Measurements from ENCODE around the gene ANKS3. TPM values are rescaled to one million over a fixed set of nuclear protein-coding genes. Genes with fewer than 3 reads are reported as not detected.

The ANKS3 gene
- total and polyA plus RNA-seq, 4 donors, result 6.3 to 79.5 (median 29.2) TPM

GRCh38 chr16:4724661-4725270 is 9.3 kb downstream of the ANKS3 start:
- no peak for DNase-seq
- Histone ChIP-seq H3K9me3 (ENCODE audit: control insufficient read depth, low read length) (no peaks in the 10 kb centered on the region), H3K27ac (ENCODE audit: low read depth in 1 of 2, low read length in 2 of 2) (no peak overlapping the region), H3K36me3 (ENCODE audit: control insufficient read depth in 1 of 2, insufficient read depth in 2 of 2, low read length in 1 of 2) (peaks cover 2 to 8% of the 10 kb centered on the region in 2 donors), H3K27me3 (ENCODE audit: control insufficient read depth in 1 of 2, insufficient read depth in 2 of 2, low read length in 1 of 2) (no peaks in the 10 kb centered on the region), H3K4me1 (ENCODE audit: control insufficient read depth in 1 of 2, insufficient read depth in 2 of 2, low read length in 2 of 2) (peaks cover 0 to 2% of the 10 kb centered on the region in 2 donors), H3K4me3 (ENCODE audit: low read length in 2 of 2) (no peak overlapping the region)
- 81% methylated on average over 11 of the region's 11 CpGs for WGBS, 2 donors
- ATAC-seq (ENCODE audit: low FRiP score), result no peak
- intact Hi-C loops (cut with DNase I), result no loop called here

- intact Hi-C loops (cut with DNase I), result no loop called here
- Histone ChIP-seq H3K27me3 (ENCODE audit: control insufficient read depth in 1 of 2, insufficient read depth in 2 of 2, low read length in 1 of 2) (no peaks in the 10 kb centered on the region), H3K9me3 (ENCODE audit: control insufficient read depth, low read length) (no peaks in the 10 kb centered on the region), H3K27ac (ENCODE audit: low read depth in 1 of 2, low read length in 2 of 2) (peak overlapping the region in 1 of 2 donors; percentile 65), H3K4me1 (ENCODE audit: control insufficient read depth in 1 of 2, insufficient read depth in 2 of 2, low read length in 2 of 2) (peaks cover 0 to 2% of the 10 kb centered on the region in 2 donors), H3K36me3 (ENCODE audit: control insufficient read depth in 1 of 2, insufficient read depth in 2 of 2, low read length in 1 of 2) (peaks cover 2 to 8% of the 10 kb centered on the region in 2 donors), H3K4me3 (ENCODE audit: low read length in 2 of 2) (no peak overlapping the region)
- DNase-seq, result no peak
- ATAC-seq (ENCODE audit: low FRiP score), result no peak
- 53 to 57% methylated on average over 14 of the region's 14 CpGs for WGBS, 2 donors
Observed at GRCh38 chr16:4723071-4723767, 10.9 kb downstream of the ANKS3 start.

GRCh38 chr16:4718466-4718865 is 15.6 kb downstream of the ANKS3 start:
- H3K36me3 ChIP-seq (ENCODE audit: control insufficient read depth in 1 of 2, insufficient read depth in 2 of 2, low read length in 1 of 2), result peaks cover 2 to 5% of the 10 kb centered on the region in 2 donors
- 51 to 56% methylated on average over 5 of the region's 5 CpGs for WGBS, 2 donors

GRCh38 chr16:4714996-4715395 is 19.1 kb downstream of the ANKS3 start:
- H3K27me3 ChIP-seq (ENCODE audit: control insufficient read depth in 1 of 2, insufficient read depth in 2 of 2, low read length in 1 of 2), result no peaks in the 10 kb centered on the region

More at GRCh38 chr16:4718466-4718865, 15.6 kb downstream of the ANKS3 start:
- H3K9me3 ChIP-seq (ENCODE audit: control insufficient read depth, low read length), result no peaks in the 10 kb centered on the region
- peaks cover 0 to 2% of the 10 kb centered on the region in 2 donors for H3K4me1 ChIP-seq (ENCODE audit: control insufficient read depth in 1 of 2, insufficient read depth in 2 of 2, low read length in 2 of 2)
- H3K4me3 ChIP-seq (ENCODE audit: low read length in 2 of 2), result no peak overlapping the region
- H3K27ac ChIP-seq (ENCODE audit: low read depth in 1 of 2, low read length in 2 of 2), result no peak overlapping the region
- intact Hi-C loops (cut with DNase I), result loop anchor here in 1 of 2 donors (10.0 kb wide), 1 partner anchor 64 kb away; no protein-coding TSS in a partner anchor
- ATAC-seq (ENCODE audit: low FRiP score) (no peak), DNase-seq (no peak)
- no peaks in the 10 kb centered on the region for H3K27me3 ChIP-seq (ENCODE audit: control insufficient read depth in 1 of 2, insufficient read depth in 2 of 2, low read length in 1 of 2)

GRCh38 chr16:4713663-4714501 is 20.2 kb downstream of the ANKS3 start:
- intact Hi-C loops (cut with DNase I), result loop anchor here in 1 of 2 donors (10.0 kb wide), 1 partner anchor 59 kb away; no protein-coding TSS in a partner anchor
- no peaks in the 10 kb centered on the region for H3K9me3 ChIP-seq (ENCODE audit: control insufficient read depth, low read length)
- no peak overlapping the region for H3K4me3 ChIP-seq (ENCODE audit: low read length in 2 of 2)
- ATAC-seq (ENCODE audit: low FRiP score) (no peak), DNase-seq (no peak)
- 74 to 83% methylated on average over 18 of the region's 18 CpGs for WGBS, 2 donors
- no peaks in the 10 kb centered on the region for H3K27me3 ChIP-seq (ENCODE audit: control insufficient read depth in 1 of 2, insufficient read depth in 2 of 2, low read length in 1 of 2)
- no peaks in the 10 kb centered on the region for H3K4me1 ChIP-seq (ENCODE audit: control insufficient read depth in 1 of 2, insufficient read depth in 2 of 2, low read length in 2 of 2)
- H3K36me3 ChIP-seq (ENCODE audit: control insufficient read depth in 1 of 2, insufficient read depth in 2 of 2, low read length in 1 of 2), result peaks cover 2 to 3% of the 10 kb centered on the region in 2 donors
- H3K27ac ChIP-seq (ENCODE audit: low read depth in 1 of 2, low read length in 2 of 2), result no peak overlapping the region

More at GRCh38 chr16:4714996-4715395, 19.1 kb downstream of the ANKS3 start:
- intact Hi-C loops (cut with DNase I), result loop anchor here in 1 of 2 donors (10.0 kb wide), 1 partner anchor 60 kb away; no protein-coding TSS in a partner anchor
- no peak for DNase-seq
- no peaks in the 10 kb centered on the region for H3K4me1 ChIP-seq (ENCODE audit: control insufficient read depth in 1 of 2, insufficient read depth in 2 of 2, low read length in 2 of 2)
- no peaks in the 10 kb centered on the region for H3K9me3 ChIP-seq (ENCODE audit: control insufficient read depth, low read length)
- peaks cover 2 to 3% of the 10 kb centered on the region in 2 donors for H3K36me3 ChIP-seq (ENCODE audit: control insufficient read depth in 1 of 2, insufficient read depth in 2 of 2, low read length in 1 of 2)
- WGBS, 2 donors, result 92 to 97% methylated on average over 2 of the region's 2 CpGs
- ATAC-seq (ENCODE audit: low FRiP score), result no peak
- no peak overlapping the region for H3K27ac ChIP-seq (ENCODE audit: low read depth in 1 of 2, low read length in 2 of 2)
- no peak overlapping the region for H3K4me3 ChIP-seq (ENCODE audit: low read length in 2 of 2)

GRCh38 chr16:4709481-4709880 is 24.6 kb downstream of the ANKS3 start:
- Histone ChIP-seq H3K4me1 (ENCODE audit: control insufficient read depth in 1 of 2, insufficient read depth in 2 of 2, low read length in 2 of 2) (no peaks in the 10 kb centered on the region), H3K27me3 (ENCODE audit: control insufficient read depth in 1 of 2, insufficient read depth in 2 of 2, low read length in 1 of 2) (no peaks in the 10 kb centered on the region), H3K27ac (ENCODE audit: low read depth in 1 of 2, low read length in 2 of 2) (no peak overlapping the region), H3K9me3 (ENCODE audit: control insufficient read depth, low read length) (no peaks in the 10 kb centered on the region), H3K36me3 (ENCODE audit: control insufficient read depth in 1 of 2, insufficient read depth in 2 of 2, low read length in 1 of 2) (peaks cover 2 to 3% of the 10 kb centered on the region in 2 donors), H3K4me3 (ENCODE audit: low read length in 2 of 2) (no peak overlapping the region)
- no peak for DNase-seq
- 97% methylated on average over 4 of the region's 4 CpGs for WGBS, 2 donors
- no peak for ATAC-seq (ENCODE audit: low FRiP score)
- intact Hi-C loops (cut with DNase I), result no loop called here

GRCh38 chr16:4706871-4707270 is 27.2 kb downstream of the ANKS3 start:
- no peaks in the 10 kb centered on the region for H3K27me3 ChIP-seq (ENCODE audit: control insufficient read depth in 1 of 2, insufficient read depth in 2 of 2, low read length in 1 of 2)
- no peak overlapping the region for H3K4me3 ChIP-seq (ENCODE audit: low read length in 2 of 2)
- intact Hi-C loops (cut with DNase I), result no loop called here
- no peaks in the 10 kb centered on the region for H3K9me3 ChIP-seq (ENCODE audit: control insufficient read depth, low read length)
- H3K4me1 ChIP-seq (ENCODE audit: control insufficient read depth in 1 of 2, insufficient read depth in 2 of 2, low read length in 2 of 2), result no peaks in the 10 kb centered on the region
- no peak for ATAC-seq (ENCODE audit: low FRiP score)
- DNase-seq, result no peak
- WGBS, 2 donors, result 55 to 74% methylated on average over 7 of the region's 7 CpGs
- H3K36me3 ChIP-seq (ENCODE audit: control insufficient read depth in 1 of 2, insufficient read depth in 2 of 2, low read length in 1 of 2), result peaks cover 0 to 9% of the 10 kb centered on the region in 2 donors
- no peak overlapping the region for H3K27ac ChIP-seq (ENCODE audit: low read depth in 1 of 2, low read length in 2 of 2)

- H3K36me3 ChIP-seq (ENCODE audit: control insufficient read depth in 1 of 2, insufficient read depth in 2 of 2, low read length in 1 of 2), result peaks cover 0 to 13% of the 10 kb centered on the region in 2 donors
- 93 to 94% methylated on average over 14 of the region's 14 CpGs for WGBS, 2 donors
- H3K4me3 ChIP-seq (ENCODE audit: low read length in 2 of 2), result no peak overlapping the region
- intact Hi-C loops (cut with DNase I), result no loop called here
- DNase-seq (no peak), ATAC-seq (ENCODE audit: low FRiP score) (no peak)
- H3K9me3 ChIP-seq (ENCODE audit: control insufficient read depth, low read length), result no peaks in the 10 kb centered on the region
- H3K27ac ChIP-seq (ENCODE audit: low read depth in 1 of 2, low read length in 2 of 2), result no peak overlapping the region
- H3K4me1 ChIP-seq (ENCODE audit: control insufficient read depth in 1 of 2, insufficient read depth in 2 of 2, low read length in 2 of 2), result no peaks in the 10 kb centered on the region
- no peaks in the 10 kb centered on the region for H3K27me3 ChIP-seq (ENCODE audit: control insufficient read depth in 1 of 2, insufficient read depth in 2 of 2, low read length in 1 of 2)
Observed at GRCh38 chr16:4704913-4705312, 29.2 kb downstream of the ANKS3 start.
